Endothelial cell (in vitro differentiated cells): Measurements from ENCODE around the gene CACNA2D4. TPM values are rescaled to one million over a fixed set of nuclear protein-coding genes. Genes with fewer than 3 reads are reported as not detected.

Source experiments
- DNase-seq: peaks from one replicate; pipeline ENCODE4 v3.0.0; 2021; ENCODE audit warnings: low spot score
- H3K27ac Mint-ChIP-seq: one replicate; pipeline ENCODE4 v1.8.0; 2021; ENCODE audit warnings: mixed read lengths, inconsistent platforms; ENCODE audit not compliant: unreplicated experiment
- H3K27me3 Mint-ChIP-seq: one replicate; pipeline ENCODE4 v1.8.0; 2021; ENCODE audit warnings: mild to moderate bottlenecking, moderate library complexity, mixed read lengths, inconsistent platforms; ENCODE audit not compliant: unreplicated experiment
- H3K36me3 Mint-ChIP-seq: one replicate; pipeline ENCODE4 v1.8.0; 2021; ENCODE audit warnings: mild to moderate bottlenecking, low read depth, mixed read lengths, inconsistent platforms; ENCODE audit not compliant: unreplicated experiment
- H3K4me1 Mint-ChIP-seq: one replicate; pipeline ENCODE4 v1.8.0; 2021; ENCODE audit warnings: mild to moderate bottlenecking, mixed read lengths, inconsistent platforms; ENCODE audit not compliant: unreplicated experiment
- H3K4me3 Mint-ChIP-seq: one replicate; pipeline ENCODE4 v1.8.0; 2021; ENCODE audit warnings: mild to moderate bottlenecking, mixed read lengths, inconsistent platforms; ENCODE audit not compliant: unreplicated experiment
- H3K9me3 Mint-ChIP-seq: one replicate; pipeline ENCODE4 v1.8.0; 2021; ENCODE audit warnings: mixed read lengths, inconsistent platforms; ENCODE audit not compliant: unreplicated experiment
- CTCF ChIP-seq: fragments of 200-600 bp; sonication (generic); IDR thresholded peaks from one replicate; pipeline ENCODE4 v1.5.0; 2021; ENCODE audit warnings: antibody characterized with exemption; ENCODE audit not compliant: unreplicated experiment
- total RNA-seq: library from RNA; stranded (reverse); fragmentation: NEBNext Ultra II Directional; extraction: Animal tissue kit (Norgen Biotek cat#: 25700); gene quantifications from one replicate; pipeline ENCODE4 v1.2.1, GENCODE V29; 2021; ENCODE audit not compliant: unreplicated experiment

Gene CACNA2D4
- total RNA-seq, 1 donor from 2014 or later, result 0.28 TPM

- Mint-ChIP-seq H3K27ac (no peak overlapping the region), H3K4me1 (no peaks in the 10 kb centered on the region), H3K27me3 (no peaks in the 10 kb centered on the region), H3K9me3 (no peaks in the 10 kb centered on the region), H3K36me3 (no peaks in the 10 kb centered on the region), H3K4me3 (no peak overlapping the region)
- TF ChIP-seq CTCF, result no peak
- DNase-seq, result no peak
Measured at GRCh38 chr12:1896964-1897363, 21.5 kb downstream of the CACNA2D4 start.

DNA sequence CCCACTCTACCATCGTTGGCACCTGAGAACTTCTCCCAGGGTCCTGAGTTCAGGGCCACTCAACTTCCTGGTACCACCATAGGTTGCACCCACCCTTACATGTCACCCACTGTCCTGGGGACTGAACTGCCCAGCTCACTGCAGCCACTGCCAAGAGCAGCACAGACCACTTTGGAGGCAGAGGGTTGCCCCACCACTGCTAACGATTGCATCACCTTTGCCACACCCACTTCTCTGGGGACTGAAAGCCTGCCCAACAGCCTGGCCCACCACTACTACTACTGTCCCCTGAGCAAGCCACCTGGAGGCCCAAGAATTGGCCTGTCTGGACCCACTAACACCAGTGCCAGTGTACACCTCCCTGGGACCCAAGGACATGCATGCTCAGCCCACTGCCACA is 27.6 kb downstream of the CACNA2D4 start:
- no peak overlapping the region for H3K27ac Mint-ChIP-seq
- DNase-seq, result no peak
- H3K36me3 Mint-ChIP-seq, result no peaks in the 10 kb centered on the region
- no peak for TF ChIP-seq CTCF
- H3K9me3 Mint-ChIP-seq, result peaks cover 4% of the 10 kb centered on the region
- peaks cover 2% of the 10 kb centered on the region for H3K27me3 Mint-ChIP-seq
- no peaks in the 10 kb centered on the region for H3K4me1 Mint-ChIP-seq
- H3K4me3 Mint-ChIP-seq, result no peak overlapping the region

- no peaks in the 10 kb centered on the region for H3K36me3 Mint-ChIP-seq
- H3K27me3 Mint-ChIP-seq, result peaks cover 2% of the 10 kb centered on the region
- DNase-seq, result no peak
- no peak overlapping the region for H3K27ac Mint-ChIP-seq
- H3K4me1 Mint-ChIP-seq, result no peaks in the 10 kb centered on the region
- no peak for TF ChIP-seq CTCF
- H3K4me3 Mint-ChIP-seq, result no peak overlapping the region
- peaks cover 4% of the 10 kb centered on the region for H3K9me3 Mint-ChIP-seq
Measured at GRCh38 chr12:1890119-1890703, 28.2 kb downstream of the CACNA2D4 start.

DNA sequence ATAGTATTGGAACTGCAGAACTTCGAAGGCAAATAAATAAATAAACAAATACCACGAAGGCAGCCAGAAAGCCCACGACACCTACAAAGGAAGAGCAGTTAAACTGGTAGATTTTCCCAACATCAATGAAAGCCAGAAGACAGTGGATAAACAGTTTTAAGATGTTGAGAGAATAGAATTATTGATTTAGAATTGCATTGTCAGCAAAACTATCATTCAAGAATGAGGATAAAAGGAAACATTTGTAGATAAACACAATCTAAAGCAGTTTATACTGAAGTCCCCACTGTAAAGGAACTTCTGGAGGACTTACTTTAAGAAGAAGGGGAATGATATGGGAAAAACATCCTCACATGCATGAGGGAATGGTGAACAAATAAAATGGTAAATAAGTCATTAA is 29.5 kb downstream of the CACNA2D4 start:
- Mint-ChIP-seq H3K4me3 (no peak overlapping the region), H3K9me3 (peaks cover 4% of the 10 kb centered on the region), H3K4me1 (no peaks in the 10 kb centered on the region)

More for the DNA sequence above, 29.5 kb downstream of the CACNA2D4 start:
- no peaks in the 10 kb centered on the region for H3K36me3 Mint-ChIP-seq
- TF ChIP-seq CTCF, result no peak
- peaks cover 4% of the 10 kb centered on the region for H3K27me3 Mint-ChIP-seq
- H3K27ac Mint-ChIP-seq, result no peak overlapping the region
- DNase-seq, result no peak
